ENCODE results near the gene ESPNL.

DNA sequence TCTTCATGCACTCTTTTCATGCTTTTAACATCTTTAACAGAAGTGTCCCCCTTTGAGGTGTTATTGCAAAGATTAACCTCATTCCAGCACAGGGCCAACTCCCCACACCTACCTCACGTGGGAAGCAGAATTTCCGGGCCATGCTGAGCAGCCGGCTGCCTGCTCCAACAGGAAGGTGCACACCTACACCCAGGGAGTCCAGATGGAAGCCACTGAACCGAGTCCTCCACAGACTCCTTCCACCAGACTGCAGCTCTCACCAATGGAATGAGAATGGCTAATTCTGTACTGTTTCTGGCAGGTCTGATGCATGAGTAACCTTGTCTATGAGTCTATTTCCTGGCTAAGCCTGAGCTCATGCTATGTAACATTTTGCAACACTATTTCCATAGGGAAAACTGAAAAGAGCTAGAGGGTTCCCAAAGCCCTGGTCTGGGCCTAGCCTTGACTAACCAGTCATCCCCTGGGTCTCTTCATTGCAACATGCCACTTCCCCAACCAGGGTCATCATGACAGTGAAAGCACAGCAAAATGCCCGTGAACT lies 69.6 kb downstream of the ESPNL start:
- no peak for TF ChIP-seq POLR2AphosphoS5 (IDR thresholded peaks at IDR 0.05)
- no peak for TF ChIP-seq CTCF (IDR thresholded peaks at IDR 0.05 in 8 of 11, conservative IDR thresholded peaks at IDR 0.05 in 3 of 11)
- TF ChIP-seq POLR2A (IDR thresholded peaks at IDR 0.05), result no peak

Measured in spleen (tissue), 7 donors.